HepG2 (cell line): Measurements from ENCODE around the gene ETFA. TPM values are rescaled to one million over a fixed set of nuclear protein-coding genes. Genes with fewer than 3 reads are reported as not detected.

ENCODE experiments used
- CHCHD3 ChIP-seq: sonication (generic); formaldehyde crosslinking; IDR thresholded peaks from 2 replicates; pipeline ENCODE4 v1.8.0; 2022; ENCODE audit warnings: mild to moderate bottlenecking, missing genetic modification reagents, moderate library complexity
- CREM ChIP-seq, 2 experiments: sonication (generic) in 1 of 2; formaldehyde crosslinking in 1 of 2; IDR thresholded peaks; 2 replicates each; pipeline versions ENCODE4 v1.4.0 to v1.6.1; 2016 to 2020; ENCODE audit warnings: antibody characterized with exemption in 1 of 2, mild to moderate bottlenecking in 1 of 2, missing genetic modification reagents in 1 of 2
- CTCF ChIP-seq: sonication (generic); formaldehyde crosslinking; IDR thresholded peaks from 2 replicates; pipeline ENCODE4 v1.5.0; 2020; ENCODE audit warnings: mild to moderate bottlenecking, missing genetic modification reagents, moderate library complexity
- E2F1 ChIP-seq: sonication (generic); formaldehyde crosslinking; IDR thresholded peaks from 2 replicates; pipeline ENCODE4 v1.5.0; 2020; ENCODE audit warnings: missing genetic modification reagents
- FOXK1 ChIP-seq: sonication (generic); formaldehyde crosslinking; IDR thresholded peaks from 2 replicates; pipeline ENCODE4 v1.4.0; 2020; ENCODE audit warnings: low read depth, missing genetic modification reagents, borderline replicate concordance
- HNRNPK ChIP-seq: fragments of 200-400 bp; formaldehyde crosslinking; IDR thresholded peaks from 2 replicates; pipeline ENCODE4 v1.6.1; 2018; ENCODE audit warnings: low read length, low read depth, moderate library complexity, mild to moderate bottlenecking; ENCODE audit not compliant: poor library complexity, severe bottlenecking
- KDM6A ChIP-seq: IDR thresholded peaks from 2 replicates; pipeline ENCODE4 v1.6.1; 2016; ENCODE audit warnings: low read depth
- REL ChIP-seq: sonication (generic); formaldehyde crosslinking; conservative IDR thresholded peaks from 2 replicates; pipeline ENCODE4 v1.8.0; 2022; ENCODE audit warnings: mild to moderate bottlenecking, missing genetic modification reagents, moderate library complexity
- SAP130 ChIP-seq: IDR thresholded peaks from 2 replicates; pipeline ENCODE4 v1.6.1; 2016; ENCODE audit warnings: low read depth
- SP140L ChIP-seq: sonication (generic); formaldehyde crosslinking; IDR thresholded peaks from 2 replicates; pipeline ENCODE4 v1.4.0; 2020; ENCODE audit warnings: missing genetic modification reagents, borderline replicate concordance
- U2AF1 ChIP-seq: fragments of 200-400 bp; formaldehyde crosslinking; optimal IDR thresholded peaks from 2 replicates; pipeline ENCODE3; 2017; ENCODE audit warnings: mild to moderate bottlenecking, low read depth, low read length
- ZBTB2 ChIP-seq: sonication (generic); formaldehyde crosslinking; IDR thresholded peaks from 2 replicates; pipeline ENCODE4 v1.8.0; 2022; ENCODE audit warnings: low read depth, missing genetic modification reagents
- ZC3H13 ChIP-seq: sonication (generic); formaldehyde crosslinking; IDR thresholded peaks from 2 replicates; pipeline ENCODE4 v1.8.1; 2023; ENCODE audit warnings: mild to moderate bottlenecking, missing genetic modification reagents, moderate library complexity
- ZNF256 ChIP-seq: sonication (generic); formaldehyde crosslinking; conservative IDR thresholded peaks from 2 replicates; pipeline ENCODE4 v1.4.0; 2020; ENCODE audit warnings: missing genetic modification reagents
- ZNF484 ChIP-seq: sonication (generic); formaldehyde crosslinking; IDR thresholded peaks from 2 replicates; pipeline ENCODE4 v1.5.1; 2020; ENCODE audit warnings: mild to moderate bottlenecking, low read depth, missing genetic modification reagents, borderline replicate concordance
- ZNF558 ChIP-seq: sonication (generic); formaldehyde crosslinking; IDR thresholded peaks from 2 replicates; pipeline ENCODE4 v1.9.0; 2022; ENCODE audit warnings: mild to moderate bottlenecking, missing genetic modification reagents, borderline replicate concordance
- polyA plus RNA-seq, 8 experiments: library from polyadenylated mRNA; depleted of rRNA in 3 of 8; stranded (reverse) in 7 of 8; unstranded in 1 of 8; fragments of >200 nt; fragmentation: Illumina TruSeq in 4 of 8; extraction: Trizol in 4 of 8; gene quantifications; 2 replicates each; pipeline versions ENCODE4 v1.2.1 to v1.2.3, GENCODE V29; 2011 to 2016; ENCODE audit warnings: low read depth in 4 of 8, missing spikeins in 1 of 8, mixed read lengths in 1 of 8; ENCODE audit not compliant: insufficient read depth in 1 of 8
- total RNA-seq, 5 experiments: library from RNA; depleted of rRNA; stranded (reverse); fragments of >200 nt; fragmentation: Illumina TruSeq; extraction: Trizol; gene quantifications; 2 replicates each; pipeline ENCODE4 v1.2.3, GENCODE V29; 2016; ENCODE audit warnings: low read depth in 1 of 5
- TF ChIP-seq, protein P1 (sequence below): sonication (generic); formaldehyde crosslinking; IDR thresholded peaks from 2 replicates; pipeline ENCODE4 v1.9.0; 2022; ENCODE audit warnings: missing genetic modification reagents, mild to moderate bottlenecking, borderline replicate concordance
- TF ChIP-seq, protein P2 (sequence below): sonication (generic); formaldehyde crosslinking; IDR thresholded peaks from 2 replicates; pipeline ENCODE4 v1.5.0; 2020; ENCODE audit warnings: mild to moderate bottlenecking, missing genetic modification reagents
- TF ChIP-seq, protein P3 (sequence below): IDR thresholded peaks from 2 replicates; pipeline ENCODE4 v1.6.1; 2016; ENCODE audit warnings: missing compliant biosample characterization, missing genetic modification reagents, borderline replicate concordance

The ETFA gene
- total and polyA plus RNA-seq, 2 of the 13 experiments (the other 11 are each of a cell fraction or from before 2014, with no cell fraction given), result 291 to 396 TPM

GRCh38 chr15:76312540-76313174 is 1.4 kb upstream of the ETFA start (continued):
- TF ChIP-seq ZNF256 (CRISPR knock-in tag) (no peak), U2AF1 (no peak), SAP130 (CRISPR knock-in tag) (peak; percentile 75; the same call in 1 of the 2 replicates), ZNF558 (CRISPR knock-in tag) (no peak), ZC3H13 (CRISPR knock-in tag) (no peak), CTCF (CRISPR knock-in tag) (no peak), KDM6A (0 out of 2 replicates have a peak, but pooled peaks have one; percentile 35), FOXK1 (CRISPR knock-in tag) (no peak), ZNF484 (CRISPR knock-in tag) (no peak), SP140L (CRISPR knock-in tag) (no peak), REL (CRISPR knock-in tag) (no peak), ZBTB2 (CRISPR knock-in tag) (no peak), CHCHD3 (CRISPR knock-in tag) (no peak), E2F1 (no peak), CREM (IDR thresholded peaks at IDR 0.05) (0 out of 2 replicates have a peak, but pooled peaks have one; percentile 21), CREM (CRISPR knock-in tag; IDR thresholded peaks at IDR 0.05) (no peak), HNRNPK (no peak)
- TF ChIP-seq, protein P1, sequence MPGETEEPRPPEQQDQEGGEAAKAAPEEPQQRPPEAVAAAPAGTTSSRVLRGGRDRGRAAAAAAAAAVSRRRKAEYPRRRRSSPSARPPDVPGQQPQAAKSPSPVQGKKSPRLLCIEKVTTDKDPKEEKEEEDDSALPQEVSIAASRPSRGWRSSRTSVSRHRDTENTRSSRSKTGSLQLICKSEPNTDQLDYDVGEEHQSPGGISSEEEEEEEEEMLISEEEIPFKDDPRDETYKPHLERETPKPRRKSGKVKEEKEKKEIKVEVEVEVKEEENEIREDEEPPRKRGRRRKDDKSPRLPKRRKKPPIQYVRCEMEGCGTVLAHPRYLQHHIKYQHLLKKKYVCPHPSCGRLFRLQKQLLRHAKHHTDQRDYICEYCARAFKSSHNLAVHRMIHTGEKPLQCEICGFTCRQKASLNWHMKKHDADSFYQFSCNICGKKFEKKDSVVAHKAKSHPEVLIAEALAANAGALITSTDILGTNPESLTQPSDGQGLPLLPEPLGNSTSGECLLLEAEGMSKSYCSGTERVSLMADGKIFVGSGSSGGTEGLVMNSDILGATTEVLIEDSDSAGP (CRISPR knock-in tag), result no peak
- TF ChIP-seq, protein P2, sequence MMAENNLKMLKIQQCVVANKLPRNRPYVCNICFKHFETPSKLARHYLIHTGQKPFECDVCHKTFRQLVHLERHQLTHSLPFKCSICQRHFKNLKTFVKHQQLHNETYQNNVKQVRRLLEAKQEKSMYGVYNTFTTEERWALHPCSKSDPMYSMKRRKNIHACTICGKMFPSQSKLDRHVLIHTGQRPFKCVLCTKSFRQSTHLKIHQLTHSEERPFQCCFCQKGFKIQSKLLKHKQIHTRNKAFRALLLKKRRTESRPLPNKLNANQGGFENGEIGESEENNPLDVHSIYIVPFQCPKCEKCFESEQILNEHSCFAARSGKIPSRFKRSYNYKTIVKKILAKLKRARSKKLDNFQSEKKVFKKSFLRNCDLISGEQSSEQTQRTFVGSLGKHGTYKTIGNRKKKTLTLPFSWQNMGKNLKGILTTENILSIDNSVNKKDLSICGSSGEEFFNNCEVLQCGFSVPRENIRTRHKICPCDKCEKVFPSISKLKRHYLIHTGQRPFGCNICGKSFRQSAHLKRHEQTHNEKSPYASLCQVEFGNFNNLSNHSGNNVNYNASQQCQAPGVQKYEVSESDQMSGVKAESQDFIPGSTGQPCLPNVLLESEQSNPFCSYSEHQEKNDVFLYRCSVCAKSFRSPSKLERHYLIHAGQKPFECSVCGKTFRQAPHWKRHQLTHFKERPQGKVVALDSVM, result no peak
- TF ChIP-seq, protein P3, sequence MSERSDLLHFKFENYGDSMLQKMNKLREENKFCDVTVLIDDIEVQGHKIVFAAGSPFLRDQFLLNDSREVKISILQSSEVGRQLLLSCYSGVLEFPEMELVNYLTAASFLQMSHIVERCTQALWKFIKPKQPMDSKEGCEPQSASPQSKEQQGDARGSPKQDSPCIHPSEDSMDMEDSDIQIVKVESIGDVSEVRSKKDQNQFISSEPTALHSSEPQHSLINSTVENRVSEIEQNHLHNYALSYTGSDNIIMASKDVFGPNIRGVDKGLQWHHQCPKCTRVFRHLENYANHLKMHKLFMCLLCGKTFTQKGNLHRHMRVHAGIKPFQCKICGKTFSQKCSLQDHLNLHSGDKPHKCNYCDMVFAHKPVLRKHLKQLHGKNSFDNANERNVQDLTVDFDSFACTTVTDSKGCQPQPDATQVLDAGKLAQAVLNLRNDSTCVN (CRISPR knock-in tag), result no peak
